Endothelial cell of umbilical vein (primary cell): Measurements from ENCODE around the gene METTL9.

Experiments
- POLR2A ChIP-seq: IDR thresholded peaks from 2 replicates; pipeline ENCODE4 v1.6.1; 2012; ENCODE audit warnings: low read depth, mild to moderate bottlenecking, control low read depth, low read length
- POLR2AphosphoS5 ChIP-seq: IDR thresholded peaks from 2 replicates; pipeline ENCODE4 v1.6.1; 2012; ENCODE audit warnings: low read depth, mild to moderate bottlenecking, control low read depth, low read length, moderate library complexity; ENCODE audit not compliant: insufficient read depth
- TF ChIP-seq, protein P1 (sequence below), 2 donors: IDR thresholded peaks; 1 replicate in 1 of 2; 2 replicates in 1 of 2; pipeline ENCODE4 v1.5.1; 2011; ENCODE audit warnings: low read length in 2 of 2, mild to moderate bottlenecking in 2 of 2, moderate library complexity in 2 of 2, control low read depth in 1 of 2, inconsistent platforms in 1 of 2, low read depth in 1 of 2; ENCODE audit not compliant: insufficient read depth in 1 of 2; ENCODE audit errors: extremely low read depth in 1 of 2

- TF ChIP-seq POLR2AphosphoS5 (no peak), POLR2A (no peak)
- TF ChIP-seq, protein P1, sequence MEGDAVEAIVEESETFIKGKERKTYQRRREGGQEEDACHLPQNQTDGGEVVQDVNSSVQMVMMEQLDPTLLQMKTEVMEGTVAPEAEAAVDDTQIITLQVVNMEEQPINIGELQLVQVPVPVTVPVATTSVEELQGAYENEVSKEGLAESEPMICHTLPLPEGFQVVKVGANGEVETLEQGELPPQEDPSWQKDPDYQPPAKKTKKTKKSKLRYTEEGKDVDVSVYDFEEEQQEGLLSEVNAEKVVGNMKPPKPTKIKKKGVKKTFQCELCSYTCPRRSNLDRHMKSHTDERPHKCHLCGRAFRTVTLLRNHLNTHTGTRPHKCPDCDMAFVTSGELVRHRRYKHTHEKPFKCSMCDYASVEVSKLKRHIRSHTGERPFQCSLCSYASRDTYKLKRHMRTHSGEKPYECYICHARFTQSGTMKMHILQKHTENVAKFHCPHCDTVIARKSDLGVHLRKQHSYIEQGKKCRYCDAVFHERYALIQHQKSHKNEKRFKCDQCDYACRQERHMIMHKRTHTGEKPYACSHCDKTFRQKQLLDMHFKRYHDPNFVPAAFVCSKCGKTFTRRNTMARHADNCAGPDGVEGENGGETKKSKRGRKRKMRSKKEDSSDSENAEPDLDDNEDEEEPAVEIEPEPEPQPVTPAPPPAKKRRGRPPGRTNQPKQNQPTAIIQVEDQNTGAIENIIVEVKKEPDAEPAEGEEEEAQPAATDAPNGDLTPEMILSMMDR (IDR thresholded peaks at IDR 0.05; ENCODE audit: extremely low read depth in 1 of 2, insufficient read depth in 1 of 2, low read depth in 1 of 2, low read length in 2 of 2), result no peak
Observed at GRCh38 chr16:21622545-21622944, 23.2 kb downstream of the METTL9 start.
